Left lobe of liver (tissue), 2 donors: ENCODE results near the gene ZSCAN30. TPM values are rescaled to one million over a fixed set of nuclear protein-coding genes. Genes with fewer than 3 reads are reported as not detected.
A peak's percentile ranks its signal among the peaks of the same experiment; 100 is the strongest.

Experiments
- ATAC-seq: fragments of 200-7000 bp; cut with Tn5 transposase; one replicate; pipeline ENCODE4 v1.9.1; 2020; ENCODE audit warnings: mild to moderate bottlenecking, moderate library complexity
- DNase-seq: peaks from one replicate; pipeline ENCODE4 v3.0.0-alpha.2; 2020; ENCODE audit warnings: low spot score
- total RNA-seq: library from RNA; stranded (reverse); gene quantifications from one replicate; pipeline ENCODE4 v1.2.1, GENCODE V29; 2021
- donor health status: DM: no; HTN: no; CAD: no; lungs with moderate emphysema.
- donor health status: DM: no; HTN: yes; CAD: no.

The ZSCAN30 gene
- total RNA-seq, 1 donor from 2014 or later = 5.5 TPM

- ATAC-seq = no peak
- no peak for DNase-seq
These were observed 7.7 kb downstream of the ZSCAN30 start for GRCh38 chr18:35282353-35282752.

GRCh38 chr18:35278969-35279368 lies 11.1 kb downstream of the ZSCAN30 start:
- no peak for ATAC-seq
- no peak for DNase-seq

- ATAC-seq (no peak), DNase-seq (no peak)
These were observed 11.9 kb downstream of the ZSCAN30 start for GRCh38 chr18:35278085-35278484.

- DNase-seq = no peak
- no peak for ATAC-seq
These were observed 12.4 kb downstream of the ZSCAN30 start for GRCh38 chr18:35277633-35278032.

- DNase-seq (no peak), ATAC-seq (no peak)
These were observed 13.8 kb downstream of the ZSCAN30 start for GRCh38 chr18:35276267-35276666.

- DNase-seq (no peak), ATAC-seq (no peak)
These were observed 18.4 kb downstream of the ZSCAN30 start for GRCh38 chr18:35271656-35272055.

- ATAC-seq = no peak
- no peak for DNase-seq
These were observed 21.2 kb downstream of the ZSCAN30 start for GRCh38 chr18:35268821-35269220.

- ATAC-seq (no peak), DNase-seq (no peak)
These were observed 22.2 kb downstream of the ZSCAN30 start for GRCh38 chr18:35267809-35268208.

GRCh38 chr18:35267161-35267651 lies 22.8 kb downstream of the ZSCAN30 start:
- peak; percentile 83 for ATAC-seq

GRCh38 chr18:35264409-35264808 lies 25.6 kb downstream of the ZSCAN30 start:
- ATAC-seq (no peak), DNase-seq (no peak)

More at GRCh38 chr18:35267161-35267651, 22.8 kb downstream of the ZSCAN30 start:
- DNase-seq = no peak

- DNase-seq = no peak
- ATAC-seq = no peak
These were observed 33.1 kb downstream of the ZSCAN30 start for GRCh38 chr18:35256947-35257346.

GRCh38 chr18:35253655-35254287 lies 36.3 kb downstream of the ZSCAN30 start:
- DNase-seq = no peak
- no peak for ATAC-seq

GRCh38 chr18:35252466-35252865 lies 37.6 kb downstream of the ZSCAN30 start:
- ATAC-seq = no peak
- no peak for DNase-seq

- no peak for ATAC-seq
- no peak for DNase-seq
These were observed 41.6 kb downstream of the ZSCAN30 start for GRCh38 chr18:35248429-35248828.

GRCh38 chr18:35247412-35248249 lies 42.4 kb downstream of the ZSCAN30 start:
- DNase-seq (no peak), ATAC-seq (no peak)

GRCh38 chr18:35246831-35247230 lies 43.2 kb downstream of the ZSCAN30 start:
- no peak for DNase-seq
- no peak for ATAC-seq

GRCh38 chr18:35245719-35246317 lies 44.2 kb downstream of the ZSCAN30 start:
- no peak for ATAC-seq
- DNase-seq = no peak

GRCh38 chr18:35244671-35245070 lies 45.4 kb downstream of the ZSCAN30 start:
- ATAC-seq (no peak), DNase-seq (no peak)

- DNase-seq (no peak), ATAC-seq (no peak)
These were observed 47.6 kb downstream of the ZSCAN30 start for GRCh38 chr18:35242426-35242825.

GRCh38 chr18:35241448-35241804 lies 48.6 kb downstream of the ZSCAN30 start:
- ATAC-seq = no peak
- no peak for DNase-seq

GRCh38 chr18:35240664-35241447 lies 49.2 kb downstream of the ZSCAN30 start, which contains the start of gene ZNF397:
ZNF397 (plus strand) TSS chr18:35241034; CDS start chr18:35242471, 1,437 bp downstream.
- peak; percentile 99 for ATAC-seq
- peak; percentile 97 for DNase-seq
